Keratinocyte (primary cell): ENCODE measurements around the gene PLA2G4C. TPM values are rescaled to one million over a fixed set of nuclear protein-coding genes. Genes with fewer than 3 reads are reported as not detected.

Experiments used
- DNase-seq: peaks from one replicate; pipeline ENCODE4 v3.0.0-alpha.2; 2011; ENCODE audit warnings: low read depth, missing footprints, low spot score
- FAIRE-seq: peaks from 2 replicates; lab custom pipeline; 2011; peaks lifted over from hg19 to GRCh38; lab: Jason Lieb, UNC
- H2AFZ ChIP-seq: 2 replicates; pipeline ENCODE4 v1.6.0; 2012; ENCODE audit warnings: low read length, control low read depth, inconsistent platforms; ENCODE audit not compliant: control insufficient read depth
- H3K27ac ChIP-seq: 2 replicates; pipeline ENCODE4 v1.5.1; 2011; ENCODE audit warnings: low read length; ENCODE audit not compliant: control insufficient read depth, insufficient read depth
- H3K27me3 ChIP-seq: 3 replicates; pipeline ENCODE4 v1.6.0; 2011; ENCODE audit warnings: low read length; ENCODE audit not compliant: control insufficient read depth, insufficient read depth; ENCODE audit errors: extremely low read depth
- H3K36me3 ChIP-seq, 2 experiments: 2 replicates in 1 of 2; 3 replicates in 1 of 2; pipeline ENCODE4 v1.5.1; 2011; ENCODE audit warnings: low read length in 2 of 2, mild to moderate bottlenecking in 1 of 2; ENCODE audit not compliant: control insufficient read depth in 2 of 2, insufficient read depth in 2 of 2; ENCODE audit errors: extremely low read depth in 1 of 2
- H3K4me1 ChIP-seq: 3 replicates; pipeline ENCODE4 v1.5.1; 2011; ENCODE audit warnings: low read length; ENCODE audit not compliant: control insufficient read depth, insufficient read depth; ENCODE audit errors: extremely low read depth
- H3K4me2 ChIP-seq: 3 replicates; pipeline ENCODE4 v1.6.0; 2011; ENCODE audit warnings: low read depth, low read length; ENCODE audit not compliant: control insufficient read depth, insufficient read depth; ENCODE audit errors: extremely low read depth
- H3K4me3 ChIP-seq, 3 experiments: fragments of 200-600 bp in 1 of 3; sonication (generic) in 1 of 3; 2 replicates in 2 of 3; 3 replicates in 1 of 3; pipeline ENCODE4 v1.5.1; 2011 to 2016; ENCODE audit warnings: low read length in 3 of 3, mild to moderate bottlenecking in 3 of 3, control low read depth in 2 of 3, inconsistent platforms in 1 of 3, low read depth in 1 of 3, mixed read lengths in 1 of 3, mixed run types in 1 of 3, moderate library complexity in 1 of 3; ENCODE audit not compliant: control insufficient read depth in 2 of 3, insufficient read depth in 2 of 3; ENCODE audit errors: extremely low read depth in 1 of 3
- H3K79me2 ChIP-seq: 2 replicates; pipeline ENCODE4 v1.6.0; 2012; ENCODE audit warnings: low read length; ENCODE audit not compliant: control insufficient read depth, insufficient read depth
- H3K9ac ChIP-seq: 3 replicates; pipeline ENCODE4 v1.6.0; 2011; ENCODE audit warnings: low read length; ENCODE audit not compliant: control insufficient read depth, insufficient read depth; ENCODE audit errors: extremely low read depth
- H3K9me1 ChIP-seq: 3 replicates; pipeline ENCODE4 v1.6.0; 2011; ENCODE audit warnings: low read length; ENCODE audit not compliant: control insufficient read depth, insufficient read depth; ENCODE audit errors: extremely low read depth
- H3K9me3 ChIP-seq: 2 replicates; pipeline ENCODE4 v1.5.1; 2012; ENCODE audit warnings: low read depth, low read length; ENCODE audit not compliant: control insufficient read depth
- H4K20me1 ChIP-seq: 3 replicates; pipeline ENCODE4 v1.6.0; 2011; ENCODE audit warnings: low read length; ENCODE audit not compliant: control insufficient read depth, insufficient read depth; ENCODE audit errors: extremely low read depth
- EZH2 ChIP-seq: IDR thresholded peaks from one replicate; pipeline ENCODE4 v1.6.1; 2012; ENCODE audit warnings: inconsistent platforms, mild to moderate bottlenecking, low read length, moderate library complexity
- dilution Hi-C: fragments of 300-500 bp; cut with MboI; formaldehyde crosslinking; loops from one replicate; pipeline ENCODE4 v1.7.0; 2020; ENCODE audit warnings: low sequenced_read_pairs; ENCODE audit not compliant: extremely low pct_ligation_motif_present
- polyA plus RNA-seq, 5 experiments: library from polyadenylated mRNA; depleted of rRNA in 3 of 5; stranded (reverse) in 3 of 5; stranded (forward) in 1 of 5; unstranded in 1 of 5; fragments of >200 nt; gene quantifications; 1 replicate in 1 of 5; 2 replicates in 3 of 5; 3 replicates in 1 of 5; pipeline versions ENCODE4 v1.2.1 to v1.2.3, GENCODE V29; 2011 to 2012; ENCODE audit warnings: missing spikeins in 2 of 5, low read depth in 1 of 5, low replicate concordance in 1 of 5
- TF ChIP-seq, protein P1 (sequence below), 3 experiments: IDR thresholded peaks in 1 of 3; conservative IDR thresholded peaks in 1 of 3; optimal IDR thresholded peaks in 1 of 3; 2 replicates in 2 of 3; 3 replicates in 1 of 3; pipeline versions ENCODE3 to v1.5.1; 2011; ENCODE audit warnings: low read length in 3 of 3, mild to moderate bottlenecking in 3 of 3, moderate library complexity in 2 of 3, control low read depth in 1 of 3, inconsistent platforms in 1 of 3; ENCODE audit not compliant: insufficient read depth in 2 of 3; ENCODE audit errors: extremely low read depth in 1 of 3

Gene PLA2G4C
- polyA plus RNA-seq, 1 donor (not counting 4 experiments of a cell fraction or from before 2014, with no cell fraction given), result 0.35 TPM

DNA sequence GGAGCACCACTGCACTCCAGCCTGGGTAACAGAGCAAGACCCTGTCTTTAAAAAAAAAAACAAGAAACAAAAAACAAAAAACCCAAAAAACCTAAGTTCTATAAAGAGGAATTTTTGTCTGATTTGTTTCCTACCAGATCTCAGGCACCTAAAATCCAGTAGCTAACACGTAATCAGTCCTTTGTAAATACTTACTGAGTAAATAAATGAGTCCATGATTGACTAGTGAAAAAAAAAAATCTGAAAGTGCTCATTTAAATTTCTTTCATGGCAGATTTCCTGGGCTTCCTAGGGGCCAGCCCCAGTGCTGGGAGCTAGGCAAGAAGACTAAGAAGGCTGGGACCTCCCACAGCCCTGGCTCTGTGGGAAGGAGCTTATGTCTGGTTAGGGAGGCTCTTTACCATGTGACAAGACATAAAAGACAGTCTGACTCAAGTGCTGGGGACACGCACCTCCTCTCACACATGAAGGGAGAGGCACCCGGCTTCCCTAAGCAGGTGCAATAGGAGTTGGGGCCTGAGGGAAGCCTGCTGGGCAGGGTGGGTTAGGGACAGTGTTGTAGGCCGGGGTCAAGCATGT is 37.1 kb upstream of the PLA2G4C start:
- DNase-seq, result no peak
- Histone ChIP-seq H3K4me1 (no peaks in the 10 kb centered on the region), H2AFZ (no peak overlapping the region), H3K9me1 (no peaks in the 10 kb centered on the region), H3K9ac (no peak overlapping the region), H3K27ac (no peak overlapping the region), H3K27me3 (no peaks in the 10 kb centered on the region), H4K20me1 (no peaks in the 10 kb centered on the region), H3K79me2 (no peaks in the 10 kb centered on the region), H3K36me3 (peaks cover 0 to 11% of the 10 kb centered on the region in 2 experiments), H3K4me3 (no peak overlapping the region), H3K9me3 (no peaks in the 10 kb centered on the region), H3K4me2 (no peak overlapping the region)
- no peak for FAIRE-seq
- TF ChIP-seq, protein P1, sequence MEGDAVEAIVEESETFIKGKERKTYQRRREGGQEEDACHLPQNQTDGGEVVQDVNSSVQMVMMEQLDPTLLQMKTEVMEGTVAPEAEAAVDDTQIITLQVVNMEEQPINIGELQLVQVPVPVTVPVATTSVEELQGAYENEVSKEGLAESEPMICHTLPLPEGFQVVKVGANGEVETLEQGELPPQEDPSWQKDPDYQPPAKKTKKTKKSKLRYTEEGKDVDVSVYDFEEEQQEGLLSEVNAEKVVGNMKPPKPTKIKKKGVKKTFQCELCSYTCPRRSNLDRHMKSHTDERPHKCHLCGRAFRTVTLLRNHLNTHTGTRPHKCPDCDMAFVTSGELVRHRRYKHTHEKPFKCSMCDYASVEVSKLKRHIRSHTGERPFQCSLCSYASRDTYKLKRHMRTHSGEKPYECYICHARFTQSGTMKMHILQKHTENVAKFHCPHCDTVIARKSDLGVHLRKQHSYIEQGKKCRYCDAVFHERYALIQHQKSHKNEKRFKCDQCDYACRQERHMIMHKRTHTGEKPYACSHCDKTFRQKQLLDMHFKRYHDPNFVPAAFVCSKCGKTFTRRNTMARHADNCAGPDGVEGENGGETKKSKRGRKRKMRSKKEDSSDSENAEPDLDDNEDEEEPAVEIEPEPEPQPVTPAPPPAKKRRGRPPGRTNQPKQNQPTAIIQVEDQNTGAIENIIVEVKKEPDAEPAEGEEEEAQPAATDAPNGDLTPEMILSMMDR (optimal IDR thresholded peaks at IDR 0.05 in 1 of 3, IDR thresholded peaks at IDR 0.05 in 1 of 3, conservative IDR thresholded peaks at IDR 0.05 in 1 of 3; ENCODE audit: extremely low read depth in 1 of 3, insufficient read depth in 2 of 3, low read length in 3 of 3), result no peak
- TF ChIP-seq EZH2, result no peak
- dilution Hi-C loops, result no loop called here

DNA sequence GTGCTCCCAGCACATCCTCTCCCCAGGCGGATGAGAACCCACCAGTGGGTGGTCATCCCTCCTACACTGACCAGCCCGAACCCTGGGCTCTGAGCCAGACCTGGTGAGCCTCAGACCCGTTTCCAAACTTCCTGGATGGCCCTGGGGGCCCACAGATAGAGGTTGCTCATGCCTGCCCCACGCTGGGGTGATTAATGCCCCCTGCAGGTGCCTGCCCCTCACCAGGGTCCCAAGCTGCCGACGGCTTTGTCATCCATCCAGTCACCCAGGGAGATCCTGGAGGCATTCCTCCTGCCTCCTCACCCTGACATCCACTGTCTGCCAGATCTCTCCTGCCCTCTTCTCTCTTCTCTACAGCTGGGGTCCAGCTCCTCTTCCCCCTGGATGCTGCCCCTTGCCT is 28.4 kb upstream of the PLA2G4C start:
- Histone ChIP-seq H3K4me2 (no peak overlapping the region), H4K20me1 (no peaks in the 10 kb centered on the region), H3K4me1 (peaks cover 2% of the 10 kb centered on the region), H3K4me3 (no peak overlapping the region), H3K9me1 (no peaks in the 10 kb centered on the region), H3K9ac (no peak overlapping the region), H3K27me3 (no peaks in the 10 kb centered on the region), H3K36me3 (peaks cover 0 to 4% of the 10 kb centered on the region in 2 experiments), H3K27ac (no peak overlapping the region), H2AFZ (no peak overlapping the region), H3K9me3 (no peaks in the 10 kb centered on the region), H3K79me2 (no peaks in the 10 kb centered on the region)
- FAIRE-seq (no peak), DNase-seq (no peak)
- dilution Hi-C loops, result no loop called here
- TF ChIP-seq EZH2, result no peak
- TF ChIP-seq, protein P1 (optimal IDR thresholded peaks at IDR 0.05 in 1 of 3, IDR thresholded peaks at IDR 0.05 in 1 of 3, conservative IDR thresholded peaks at IDR 0.05 in 1 of 3; ENCODE audit: extremely low read depth in 1 of 3, insufficient read depth in 2 of 3, low read length in 3 of 3), result no peak
